ENCODE data around the gene PFKFB2.

The PFKFB2 gene

GRCh38 chr1:207049514-207049913, 3.6 kb upstream of the PFKFB2 start:
- H4K20me1 ChIP-seq (ENCODE audit: control insufficient read depth, insufficient read depth, low read depth, low read length), result peaks cover 3% of the 10 kb centered on the region; the same call in 1 of the 2 replicates
- peaks cover 15% of the 10 kb centered on the region for H3K4me1 ChIP-seq (ENCODE audit: control insufficient read depth, low read length)
- H3K4me2 ChIP-seq (ENCODE audit: low read length), result peak overlapping the region; percentile 79
- H3F3A ChIP-seq (ENCODE audit: control insufficient read depth, insufficient read depth), result peaks cover 4% of the 10 kb centered on the region; the same call in 1 of the 2 replicates
- peaks cover 30% of the 10 kb centered on the region for H3K27me3 ChIP-seq (ENCODE audit: control insufficient read depth, low read length)
- no peak overlapping the region for H3K27ac ChIP-seq (ENCODE audit: low read depth, low read length)
- H3K4me3 ChIP-seq (ENCODE audit: low read length), result peak overlapping the region; percentile 88
- peaks cover 36% of the 10 kb centered on the region for H3K36me3 ChIP-seq (ENCODE audit: control insufficient read depth, low read length)
- TF ChIP-seq EZH2phosphoT487 (IDR thresholded peaks at IDR 0.05; ENCODE audit: borderline replicate concordance, low read length) (no peak), CTCF (IDR thresholded peaks at IDR 0.05; ENCODE audit: low read depth, low read length, poor library complexity, severe bottlenecking) (no peak)
- H3K9me2 ChIP-seq (replicated peaks; ENCODE audit: control insufficient read depth, low read length), result no peaks in the 10 kb centered on the region
- peaks cover 49% of the 10 kb centered on the region for H3K79me2 ChIP-seq (ENCODE audit: control insufficient read depth, low read length)
- peaks cover 4% of the 10 kb centered on the region; the same call in 1 of the 2 replicates for H3K9me3 ChIP-seq (ENCODE audit: control insufficient read depth, insufficient read depth, low read length)

GRCh38 chr1:207049974-207050391, 3.1 kb upstream of the PFKFB2 start:
- Histone ChIP-seq H3K27me3 (ENCODE audit: control insufficient read depth, low read length) (peaks cover 35% of the 10 kb centered on the region), H3K9me3 (ENCODE audit: control insufficient read depth, insufficient read depth, low read length) (peaks cover 4% of the 10 kb centered on the region; the same call in 1 of the 2 replicates), H3K4me1 (ENCODE audit: control insufficient read depth, low read length) (peaks cover 17% of the 10 kb centered on the region), H3K9me2 (replicated peaks; ENCODE audit: control insufficient read depth, low read length) (no peaks in the 10 kb centered on the region), H3K4me3 (ENCODE audit: low read length) (peak overlapping the region; percentile 88), H3K4me2 (ENCODE audit: low read length) (peak overlapping the region; percentile 79), H3K27ac (ENCODE audit: low read depth, low read length) (peak overlapping the region; percentile 18; the same call in 1 of the 2 replicates), H4K20me1 (ENCODE audit: control insufficient read depth, insufficient read depth, low read depth, low read length) (peaks cover 3% of the 10 kb centered on the region; the same call in 1 of the 2 replicates), H3F3A (ENCODE audit: control insufficient read depth, insufficient read depth) (peaks cover 4% of the 10 kb centered on the region; the same call in 1 of the 2 replicates), H3K36me3 (ENCODE audit: control insufficient read depth, low read length) (peaks cover 34% of the 10 kb centered on the region), H3K79me2 (ENCODE audit: control insufficient read depth, low read length) (peaks cover 49% of the 10 kb centered on the region)
- TF ChIP-seq EZH2phosphoT487 (IDR thresholded peaks at IDR 0.05; ENCODE audit: borderline replicate concordance, low read length), result no peak
- TF ChIP-seq CTCF (IDR thresholded peaks at IDR 0.05; ENCODE audit: low read depth, low read length, poor library complexity, severe bottlenecking), result peak; percentile 84

- Histone ChIP-seq H3K27ac (ENCODE audit: low read depth, low read length) (peak overlapping the region; percentile 18; the same call in 1 of the 2 replicates), H3K79me2 (ENCODE audit: control insufficient read depth, low read length) (peaks cover 47% of the 10 kb centered on the region), H3K4me2 (ENCODE audit: low read length) (peak overlapping the region; percentile 79), H3K4me3 (ENCODE audit: low read length) (peak overlapping the region; percentile 88), H3K36me3 (ENCODE audit: control insufficient read depth, low read length) (peaks cover 29% of the 10 kb centered on the region), H4K20me1 (ENCODE audit: control insufficient read depth, insufficient read depth, low read depth, low read length) (peaks cover 2% of the 10 kb centered on the region; the same call in 1 of the 2 replicates), H3K4me1 (ENCODE audit: control insufficient read depth, low read length) (peaks cover 18% of the 10 kb centered on the region), H3K9me2 (replicated peaks; ENCODE audit: control insufficient read depth, low read length) (no peaks in the 10 kb centered on the region), H3K27me3 (ENCODE audit: control insufficient read depth, low read length) (peaks cover 36% of the 10 kb centered on the region), H3F3A (ENCODE audit: control insufficient read depth, insufficient read depth) (peaks cover 4% of the 10 kb centered on the region; the same call in 1 of the 2 replicates), H3K9me3 (ENCODE audit: control insufficient read depth, insufficient read depth, low read length) (peaks cover 4% of the 10 kb centered on the region; the same call in 1 of the 2 replicates)
- TF ChIP-seq EZH2phosphoT487 (IDR thresholded peaks at IDR 0.05; ENCODE audit: borderline replicate concordance, low read length) (no peak), CTCF (IDR thresholded peaks at IDR 0.05; ENCODE audit: low read depth, low read length, poor library complexity, severe bottlenecking) (no peak)
Measured at GRCh38 chr1:207050480-207051190, 2.4 kb upstream of the PFKFB2 start.

Measured in DOHH2 (cell line).